GM23248 (cell line): ENCODE results near the gene DICER1.

Experiments
- EZH2 ChIP-seq: fragments of 200-600 bp; sonication (generic); IDR thresholded peaks from 2 replicates; pipeline ENCODE4 v1.6.1; 2018; ENCODE audit warnings: antibody characterized with exemption, mild to moderate bottlenecking; ENCODE audit not compliant: insufficient read depth, poor library complexity, severe bottlenecking
- EZH2phosphoT487 ChIP-seq: fragments of 200-600 bp; sonication (generic); IDR thresholded peaks from 2 replicates; pipeline ENCODE4 v1.6.1; 2018; ENCODE audit warnings: antibody characterized with exemption, moderate library complexity, mild to moderate bottlenecking, low read depth; ENCODE audit not compliant: insufficient read depth

- TF ChIP-seq EZH2phosphoT487, result no peak
- TF ChIP-seq EZH2, result no peak
Observed at GRCh38 chr14:95072310-95072905, 84.9 kb downstream of the DICER1 start.
